H4 (cell line): Measurements from ENCODE around the gene FADS3. TPM values are rescaled to one million over a fixed set of nuclear protein-coding genes. Genes with fewer than 3 reads are reported as not detected.

Source experiments
- DNase-seq: peaks from one replicate; pipeline ENCODE4 v3.0.0-alpha.2; 2015; ENCODE audit warnings: low spot score
- total RNA-seq: library from RNA; depleted of rRNA; stranded (reverse); fragments of >200 nt; shearing (Covaris generic); gene quantifications from 2 replicates; pipeline ENCODE4 v1.2.3, GENCODE V29; 2014

The FADS3 gene
- total RNA-seq, 1 experiment from 2014 or later = 34.8 TPM

DNA sequence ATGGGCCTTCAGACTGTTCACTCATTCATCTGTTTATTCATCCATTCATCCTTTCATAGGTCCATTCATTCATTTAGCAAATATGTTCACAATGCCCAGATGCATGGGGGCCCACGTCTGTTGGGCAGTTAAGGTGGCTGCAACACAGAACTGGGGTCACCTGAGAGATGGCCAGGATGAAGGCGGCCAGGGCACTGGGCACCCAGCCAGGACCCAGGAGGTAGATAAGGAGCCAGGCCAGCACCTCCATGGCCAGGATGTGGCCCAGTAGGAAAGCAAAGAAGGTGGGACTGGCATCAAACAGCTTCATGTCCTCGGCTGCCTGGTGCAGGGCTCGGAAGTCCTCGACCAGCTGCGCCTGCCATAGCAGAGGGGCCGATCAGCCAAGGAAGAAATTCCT, 12.2 kb downstream of the FADS3 start:
- no peak for DNase-seq

GRCh38 chr11:61875698-61876097, 15.6 kb downstream of the FADS3 start:
- DNase-seq = no peak

GRCh38 chr11:61874853-61875252, 16.5 kb downstream of the FADS3 start:
- no peak for DNase-seq

GRCh38 chr11:61874377-61874809, 17.0 kb downstream of the FADS3 start:
- DNase-seq = no peak

DNA sequence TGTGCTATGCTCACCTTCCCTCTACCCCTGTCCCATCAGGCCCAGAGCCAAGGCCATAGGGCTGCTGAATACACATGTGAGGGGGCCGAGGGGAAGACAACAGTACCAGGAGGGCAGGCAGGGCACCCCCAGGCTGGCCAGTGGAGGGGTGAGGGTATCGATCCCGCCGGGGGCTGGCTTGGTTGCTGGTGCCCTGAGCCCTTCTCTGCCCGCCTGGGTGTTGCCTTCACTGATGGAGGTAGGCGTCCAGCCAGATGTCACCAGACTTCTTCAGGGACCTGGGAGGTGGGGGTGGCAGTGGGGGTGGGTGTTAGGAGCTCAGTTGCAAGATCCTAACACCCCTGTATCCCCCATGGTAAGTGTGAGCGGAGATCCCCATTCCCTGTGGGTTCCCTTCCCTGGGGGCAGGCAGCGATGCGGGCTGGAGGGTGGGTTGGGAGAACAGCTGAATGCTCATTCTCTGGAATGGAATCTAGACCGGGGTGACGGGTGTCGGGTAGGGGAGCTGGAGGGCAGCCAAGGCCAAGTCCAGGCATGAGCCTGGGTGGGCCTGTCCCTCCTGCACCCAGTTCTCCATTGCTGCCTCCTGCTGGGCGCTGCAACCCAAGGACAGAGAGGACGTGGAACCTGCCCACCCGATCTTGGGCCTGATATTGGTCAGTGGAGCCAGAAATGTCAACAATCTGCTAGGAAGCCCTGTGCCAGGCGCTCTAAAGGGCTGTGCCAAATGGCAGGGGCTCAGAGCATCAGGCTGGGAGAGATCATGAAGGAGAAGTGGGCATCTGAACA, 17.6 kb downstream of the FADS3 start:
- DNase-seq = no peak

DNA sequence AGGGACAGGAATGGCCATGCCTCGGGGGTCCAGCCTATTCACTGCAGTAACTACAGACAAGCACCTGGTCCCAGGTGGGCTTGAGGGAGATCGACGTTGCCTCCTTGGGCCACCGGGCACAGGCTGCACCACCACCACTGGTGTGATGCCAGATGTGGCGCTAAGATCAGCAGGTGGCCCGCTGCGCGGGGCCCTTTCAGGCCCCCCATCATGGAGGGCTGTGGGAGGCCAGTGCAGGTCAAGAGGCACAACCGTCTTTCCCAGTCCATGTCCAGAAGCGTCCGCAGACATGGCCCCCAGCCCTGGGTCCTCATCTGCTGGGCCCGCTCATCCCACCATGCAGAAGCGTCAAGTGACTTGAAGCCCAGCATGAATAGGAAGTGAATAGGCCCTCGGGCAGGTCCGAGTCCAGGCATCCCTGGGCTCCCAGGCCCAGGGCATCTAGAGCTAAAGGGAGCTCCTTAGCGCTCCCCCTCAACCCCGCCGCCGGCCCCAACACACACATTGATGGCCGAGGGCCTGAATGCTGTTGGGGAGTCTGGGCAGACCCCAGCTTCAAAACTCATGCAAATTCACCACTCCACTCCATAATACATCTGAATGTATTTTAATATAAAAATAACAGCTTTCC, 18.3 kb downstream of the FADS3 start:
- DNase-seq = no peak

- DNase-seq = peak; percentile 38
These were observed 20.2 kb downstream of the FADS3 start for GRCh38 chr11:61871158-61871597.

DNA sequence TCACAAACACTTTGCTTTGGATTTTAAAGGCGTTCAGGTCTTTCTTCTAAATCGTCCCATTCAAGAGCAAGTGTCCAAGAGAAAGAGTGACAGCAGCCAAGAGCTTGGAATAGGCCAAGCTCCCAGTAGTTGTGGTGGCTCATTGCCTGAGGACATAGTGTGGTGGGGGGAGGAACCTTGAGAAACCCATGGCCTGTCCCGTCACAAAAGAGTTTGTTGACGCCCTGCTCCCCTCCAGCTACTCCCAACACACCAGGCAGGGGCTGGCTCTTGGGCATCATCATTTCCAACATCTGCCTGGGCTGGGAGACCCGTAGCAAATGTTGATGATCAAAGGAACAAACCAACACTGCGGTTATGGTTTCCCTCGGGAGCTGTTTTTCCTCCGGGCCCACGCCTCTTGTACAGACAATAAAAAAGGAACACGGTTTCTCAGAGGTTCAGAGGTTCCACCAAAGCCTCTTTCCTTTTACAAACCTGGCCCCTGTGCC, 20.8 kb downstream of the FADS3 start:
- DNase-seq = no peak

DNA sequence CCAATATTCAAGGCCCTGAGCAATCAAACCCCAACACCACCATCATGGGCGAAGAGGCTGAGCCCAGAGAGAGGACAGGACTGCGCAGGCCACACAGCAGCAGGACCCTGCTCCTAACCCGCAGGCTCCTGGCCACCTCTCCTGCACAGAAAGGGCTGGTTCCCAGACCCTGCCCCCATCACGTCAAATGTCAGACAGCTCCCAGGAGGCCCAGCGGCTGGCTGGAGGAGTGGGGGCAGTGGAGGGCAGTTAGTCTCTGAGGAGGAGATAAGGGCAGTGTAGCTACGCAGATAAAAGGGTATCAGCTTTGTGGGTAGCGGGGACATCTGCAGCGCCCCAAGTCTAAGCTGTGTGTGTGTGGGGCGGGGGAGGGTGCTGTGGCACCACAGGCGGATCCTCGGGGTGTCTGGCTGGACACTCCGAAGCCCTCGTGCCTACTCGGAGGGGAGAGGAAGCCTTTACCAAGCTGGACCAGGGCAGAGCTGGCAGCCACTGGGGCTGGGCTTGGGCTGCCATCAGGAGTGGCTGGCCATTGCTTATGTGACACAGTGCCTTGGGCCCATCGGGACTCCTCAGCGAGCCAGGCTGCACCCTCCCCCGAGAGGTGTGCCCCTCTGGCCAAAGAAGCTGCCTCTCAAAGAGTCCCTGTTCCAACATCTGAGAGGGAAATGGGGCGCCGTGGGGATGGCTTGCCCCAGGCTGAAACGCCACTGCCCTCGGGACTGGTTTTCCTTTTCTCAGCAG, 21.5 kb downstream of the FADS3 start:
- no peak for DNase-seq

DNA sequence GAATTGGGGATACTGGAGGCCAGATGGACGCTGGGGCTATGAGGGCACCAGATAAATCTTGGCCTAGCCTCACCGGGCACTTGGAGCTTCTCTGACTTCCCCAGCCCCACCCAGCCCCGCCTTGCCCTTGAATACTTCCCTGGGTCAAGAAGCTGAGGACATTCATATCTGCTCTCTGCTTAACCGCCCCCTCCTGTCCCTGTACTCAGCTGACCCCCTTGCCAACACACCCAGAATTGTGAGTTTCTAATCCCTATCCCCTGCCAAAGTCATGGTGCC, 22.0 kb downstream of the FADS3 start:
- no peak for DNase-seq

GRCh38 chr11:61868571-61869428, 22.5 kb downstream of the FADS3 start:
- no peak for DNase-seq

GRCh38 chr11:61866958-61867343, 24.4 kb downstream of the FADS3 start:
- DNase-seq = no peak

DNA sequence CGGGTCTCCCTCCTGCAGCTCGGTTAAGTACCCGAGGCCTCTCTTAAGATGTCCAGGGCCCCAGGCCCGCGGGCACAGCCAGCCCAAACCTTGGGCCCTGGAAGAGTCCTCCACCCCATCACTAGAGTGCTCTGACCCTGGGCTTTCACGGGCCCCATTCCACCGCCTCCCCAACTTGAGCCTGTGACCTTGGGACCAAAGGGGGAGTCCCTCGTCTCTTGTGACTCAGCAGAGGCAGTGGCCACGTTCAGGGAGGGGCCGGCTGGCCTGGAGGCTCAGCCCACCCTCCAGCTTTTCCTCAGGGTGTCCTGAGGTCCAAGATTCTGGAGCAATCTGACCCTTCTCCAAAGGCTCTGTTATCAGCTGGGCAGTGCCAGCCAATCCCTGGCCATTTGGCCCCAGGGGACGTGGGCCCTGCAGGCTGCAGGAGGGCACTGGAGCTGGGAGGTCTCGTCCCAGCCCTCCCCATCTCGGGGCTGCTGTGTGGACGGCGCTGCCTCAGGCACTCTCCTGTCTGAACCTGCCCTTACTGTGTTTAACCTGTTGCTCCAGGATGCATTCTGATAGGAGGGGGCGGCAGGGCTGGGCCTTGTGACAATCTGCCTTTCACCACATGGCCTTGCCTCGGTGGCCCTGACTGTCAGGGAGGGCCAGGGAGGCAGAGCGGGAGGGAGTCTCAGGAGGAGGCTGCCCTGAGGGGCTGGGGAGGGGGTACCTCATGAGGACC, 25.0 kb downstream of the FADS3 start:
- no peak for DNase-seq

- DNase-seq = no peak
These were observed 26.2 kb downstream of the FADS3 start for GRCh38 chr11:61864814-61865775.

- DNase-seq = no peak
These were observed 27.7 kb downstream of the FADS3 start for GRCh38 chr11:61863548-61864081.

DNA sequence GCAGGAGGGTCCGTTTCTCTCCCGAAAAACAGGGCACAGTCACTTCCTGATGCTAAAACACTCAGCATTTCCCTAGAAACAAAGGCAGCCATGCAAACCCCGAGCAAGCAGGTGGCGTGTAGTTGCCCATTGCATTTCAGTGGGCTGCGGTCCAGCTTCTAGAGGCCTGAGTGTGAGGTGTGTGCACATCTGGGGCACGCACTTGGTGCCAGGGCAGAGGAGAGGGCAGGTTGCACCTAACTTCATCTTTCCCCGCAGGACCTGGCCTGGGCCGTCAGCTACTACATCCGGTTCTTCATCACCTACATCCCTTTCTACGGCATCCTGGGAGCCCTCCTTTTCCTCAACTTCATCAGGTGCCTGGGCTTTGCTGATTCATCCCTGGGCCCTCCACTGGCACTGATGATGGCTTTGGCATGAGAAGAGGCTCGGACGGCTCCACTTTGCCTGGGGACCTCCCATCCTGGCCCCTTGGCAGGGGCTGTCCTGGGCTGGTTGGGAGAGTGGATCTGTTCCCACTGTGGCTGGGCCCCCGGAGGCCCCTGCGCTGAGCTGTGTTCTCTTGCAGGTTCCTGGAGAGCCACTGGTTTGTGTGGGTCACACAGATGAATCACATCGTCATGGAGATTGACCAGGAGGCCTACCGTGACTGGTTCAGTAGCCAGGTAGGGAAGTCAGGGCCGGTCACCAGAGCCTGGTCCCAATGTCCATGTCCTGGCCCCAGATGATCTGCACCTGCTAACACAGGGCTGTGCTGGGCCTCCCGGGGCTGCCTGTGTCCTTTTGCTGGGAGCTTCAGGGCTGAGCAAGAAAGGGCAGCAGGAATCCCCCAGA, 28.4 kb downstream of the FADS3 start:
- DNase-seq = no peak

GRCh38 chr11:61861634-61862033, 29.7 kb downstream of the FADS3 start:
- DNase-seq = no peak

DNA sequence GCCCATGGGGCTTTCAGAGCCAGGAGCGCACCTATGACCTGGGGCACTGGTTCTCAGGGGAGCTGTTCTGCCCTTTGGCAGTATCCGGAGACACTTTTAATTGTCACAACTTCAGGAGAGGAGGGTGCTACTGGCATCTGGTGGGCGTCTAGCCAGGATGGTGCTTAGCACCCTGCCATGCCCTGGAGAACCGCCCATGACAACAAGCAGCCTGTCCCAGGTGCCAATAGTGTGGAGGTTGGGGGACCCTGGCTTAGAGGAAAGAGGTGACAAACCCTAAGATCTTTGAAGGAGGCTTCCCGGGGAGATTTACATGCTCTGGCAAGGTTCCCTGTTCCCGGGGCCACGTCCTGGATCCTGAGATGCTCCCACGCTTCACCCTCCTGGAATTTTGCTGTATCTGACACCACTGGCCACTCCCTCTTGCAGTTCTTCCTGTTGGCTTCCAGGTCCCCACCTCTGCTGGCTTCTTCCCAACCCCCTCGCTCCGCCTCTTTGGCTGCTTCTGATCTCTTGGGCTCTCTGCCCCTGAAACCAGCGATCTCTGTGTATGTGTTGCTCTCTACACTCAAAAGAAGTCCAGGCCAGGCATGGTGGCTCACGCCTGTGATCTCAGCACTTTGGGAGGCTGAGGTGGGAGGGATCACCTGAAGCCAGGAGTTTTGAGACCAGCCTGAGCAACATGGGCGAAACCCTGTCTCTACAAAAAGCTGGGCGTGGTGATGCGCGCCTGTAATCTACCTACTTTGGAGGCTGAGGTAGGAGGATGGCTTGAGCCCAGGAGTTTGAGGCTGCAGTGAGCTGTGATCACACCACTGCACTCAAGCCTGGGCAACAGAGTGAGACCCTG, 31.1 kb downstream of the FADS3 start:
- no peak for DNase-seq
